Kidney (tissue), 14 donors: ENCODE data around the gene SNX1. TPM values are rescaled to one million over a fixed set of nuclear protein-coding genes. Genes with fewer than 3 reads are reported as not detected.
"Not testable (repeated sequence)": the region's sequence is repeated elsewhere in the genome, so short reads cannot be mapped to it uniquely, and the experiment has no call there.

Experiments
- DNase-seq, 5 donors: peaks; one replicate each; pipeline ENCODE4 v3.0.0-alpha.2; 2013 to 2020
- FAIRE-seq: peaks from 2 replicates; lab custom pipeline; 2012; peaks lifted over from hg19 to GRCh38; lab: Jason Lieb, UNC
- H3K27ac ChIP-seq, 2 donors: one replicate each; pipeline ENCODE4 v1.7.0; 2013; ENCODE audit warnings: low read depth in 2 of 2, low read length in 2 of 2, inconsistent platforms in 1 of 2
- H3K27me3 ChIP-seq: one replicate; pipeline ENCODE4 v1.7.1; 2013; ENCODE audit warnings: low read length, inconsistent platforms; ENCODE audit not compliant: control insufficient read depth, insufficient read depth
- H3K36me3 ChIP-seq, 3 donors: one replicate each; pipeline versions ENCODE4 v1.7.0 to v1.7.1; 2013; ENCODE audit warnings: low read length in 3 of 3, control low read depth in 1 of 3, inconsistent platforms in 1 of 3; ENCODE audit not compliant: insufficient read depth in 3 of 3, control insufficient read depth in 2 of 3
- H3K4me1 ChIP-seq, 3 donors: one replicate each; pipeline versions ENCODE4 v1.7.0 to v1.7.1; 2013; ENCODE audit warnings: low read length in 3 of 3, inconsistent platforms in 1 of 3, low read depth in 1 of 3; ENCODE audit not compliant: control insufficient read depth in 2 of 3, insufficient read depth in 2 of 3
- H3K4me3 ChIP-seq, 3 donors: one replicate each; pipeline versions ENCODE4 v1.7.0 to v1.8.1; 2013; ENCODE audit warnings: low read length in 3 of 3, control low read depth in 1 of 3, inconsistent platforms in 1 of 3
- H3K9ac ChIP-seq, 3 donors: one replicate each; pipeline versions ENCODE4 v1.7.0 to v1.7.1; 2013; ENCODE audit warnings: low read length in 3 of 3, control low read depth in 1 of 3, inconsistent platforms in 1 of 3
- H3K9me3 ChIP-seq, 3 donors: one replicate each; pipeline versions ENCODE4 v1.7.0 to v1.7.1; 2013; ENCODE audit warnings: low read length in 3 of 3, control low read depth in 1 of 3, inconsistent platforms in 1 of 3; ENCODE audit not compliant: control insufficient read depth in 2 of 3, insufficient read depth in 1 of 3
- intact Hi-C: fragments of 100-400 bp; cut with DNase I; formaldehyde crosslinking; loops from one replicate; pipeline ENCODE4 v1.11.1; 2022
- polyA plus RNA-seq: library from polyadenylated mRNA; stranded (reverse); fragments of 350-450 nt; fragmentation: Illumina TruSeq; extraction: RNeasy Lipid Tissue Mini Kit (QIAGEN cat#74804); gene quantifications from one replicate; pipeline ENCODE4 v1.2.3, GENCODE V29; 2014; ENCODE audit warnings: low read depth, low replicate concordance; ENCODE audit not compliant: insufficient read depth
- total RNA-seq: library from RNA; stranded (reverse); fragmentation: NEBNext Ultra II Directional; extraction: Animal tissue kit (Norgen Biotek cat#: 25700); gene quantifications from one replicate; pipeline ENCODE4 v1.2.1, GENCODE V29; 2021
- TF ChIP-seq, protein P1 (sequence below): IDR thresholded peaks from 3 replicates; pipeline ENCODE4 v1.5.1; 2012; ENCODE audit warnings: mild to moderate bottlenecking, moderate library complexity, borderline replicate concordance; ENCODE audit not compliant: insufficient read depth; ENCODE audit errors: extremely low read depth
- donor health status: control.
- donor health status: control.
- donor health status: control.
- donor health status: control.
- donor health status: control.
- donor health status: DM: yes; HTN: yes; CAD: no.
- donor health status: Normal renal cell carcinoma (clear cell type).

The SNX1 gene
- total and polyA plus RNA-seq, 2 donors from 2014 or later = 81.2 to 148 TPM

DNA sequence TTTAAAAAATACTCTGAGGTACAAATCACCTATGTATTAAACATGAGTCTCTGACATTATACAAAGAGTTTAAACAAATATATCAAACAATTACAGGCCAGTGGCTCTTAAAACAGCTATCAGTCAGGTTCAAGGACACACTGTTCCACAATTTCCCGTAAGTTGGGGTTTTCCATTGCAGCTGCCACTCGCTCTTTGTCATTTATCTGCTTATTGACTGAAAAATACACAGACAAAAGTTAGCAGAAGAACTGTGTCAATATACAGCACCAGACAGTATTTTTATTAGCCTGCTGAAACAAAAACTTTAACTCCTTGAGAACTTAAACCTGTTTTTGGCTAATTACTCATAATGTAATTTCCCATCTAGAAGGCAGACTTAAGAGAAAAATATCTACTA lies 23.0 kb upstream of the SNX1 start:
- peaks cover 0 to 3% (median 0%) of the 10 kb centered on the region in 3 donors for H3K36me3 ChIP-seq
- no peak overlapping the region for H3K27ac ChIP-seq
- TF ChIP-seq, protein P1, sequence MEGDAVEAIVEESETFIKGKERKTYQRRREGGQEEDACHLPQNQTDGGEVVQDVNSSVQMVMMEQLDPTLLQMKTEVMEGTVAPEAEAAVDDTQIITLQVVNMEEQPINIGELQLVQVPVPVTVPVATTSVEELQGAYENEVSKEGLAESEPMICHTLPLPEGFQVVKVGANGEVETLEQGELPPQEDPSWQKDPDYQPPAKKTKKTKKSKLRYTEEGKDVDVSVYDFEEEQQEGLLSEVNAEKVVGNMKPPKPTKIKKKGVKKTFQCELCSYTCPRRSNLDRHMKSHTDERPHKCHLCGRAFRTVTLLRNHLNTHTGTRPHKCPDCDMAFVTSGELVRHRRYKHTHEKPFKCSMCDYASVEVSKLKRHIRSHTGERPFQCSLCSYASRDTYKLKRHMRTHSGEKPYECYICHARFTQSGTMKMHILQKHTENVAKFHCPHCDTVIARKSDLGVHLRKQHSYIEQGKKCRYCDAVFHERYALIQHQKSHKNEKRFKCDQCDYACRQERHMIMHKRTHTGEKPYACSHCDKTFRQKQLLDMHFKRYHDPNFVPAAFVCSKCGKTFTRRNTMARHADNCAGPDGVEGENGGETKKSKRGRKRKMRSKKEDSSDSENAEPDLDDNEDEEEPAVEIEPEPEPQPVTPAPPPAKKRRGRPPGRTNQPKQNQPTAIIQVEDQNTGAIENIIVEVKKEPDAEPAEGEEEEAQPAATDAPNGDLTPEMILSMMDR = no peak
- intact Hi-C loops = no loop called here
- no peaks in the 10 kb centered on the region for H3K9me3 ChIP-seq
- FAIRE-seq = no peak
- no peak overlapping the region for H3K9ac ChIP-seq
- no peaks in the 10 kb centered on the region for H3K27me3 ChIP-seq
- no peak for DNase-seq
- H3K4me1 ChIP-seq = peaks cover 0 to 25% (median 5%) of the 10 kb centered on the region in 3 donors
- H3K4me3 ChIP-seq = no peak overlapping the region

DNA sequence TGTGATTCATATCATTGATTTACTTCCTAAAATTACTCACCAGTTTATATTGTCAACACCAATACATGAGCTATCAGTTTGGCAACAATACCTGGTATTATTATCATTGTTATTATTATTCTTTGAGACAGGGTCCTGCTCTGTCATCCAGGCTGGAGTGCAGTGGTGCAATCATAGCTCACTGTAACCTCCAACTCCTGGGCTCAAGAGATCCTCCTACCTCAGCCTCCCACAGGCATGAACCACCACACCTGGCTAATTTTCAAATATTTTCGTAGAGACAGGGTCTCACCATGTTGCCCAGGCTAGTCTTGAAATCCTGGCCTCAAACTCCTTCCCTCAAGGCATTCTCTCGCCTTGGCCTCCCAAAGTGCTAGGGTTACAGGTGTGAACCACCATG lies 22.3 kb upstream of the SNX1 start:
- H3K36me3 ChIP-seq, H3K27ac ChIP-seq, H3K27me3 ChIP-seq, H3K9me3 ChIP-seq, DNase-seq, FAIRE-seq, H3K4me3 ChIP-seq, H3K9ac ChIP-seq, intact Hi-C loops: not testable (repeated sequence)
- peaks cover 0 to 25% (median 5%) of the 10 kb centered on the region in 3 donors for H3K4me1 ChIP-seq

DNA sequence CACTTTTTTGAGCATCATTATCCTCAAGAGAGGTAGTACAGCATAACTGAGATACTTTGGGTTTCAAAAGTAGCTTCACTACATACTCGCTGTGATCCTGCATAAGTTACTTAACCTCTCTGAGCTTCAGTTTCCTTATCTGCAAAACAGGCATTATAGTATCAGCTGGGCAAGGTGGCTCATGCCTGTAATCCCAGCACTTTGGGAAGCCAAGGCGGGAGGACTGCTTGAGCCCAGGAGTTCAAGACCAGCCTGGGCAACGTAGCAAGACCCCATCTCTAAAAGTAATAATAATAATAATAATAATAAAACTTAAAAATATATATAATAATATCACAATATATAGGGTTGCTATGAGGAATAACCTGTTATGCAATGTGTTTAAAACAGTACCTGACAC lies 13.0 kb upstream of the SNX1 start:
- H3K4me3 ChIP-seq = no peak overlapping the region
- H3K9me3 ChIP-seq = no peaks in the 10 kb centered on the region
- DNase-seq = no peak
- no peaks in the 10 kb centered on the region for H3K27me3 ChIP-seq
- no peaks in the 10 kb centered on the region for H3K4me1 ChIP-seq
- no peak overlapping the region for H3K27ac ChIP-seq
- H3K9ac ChIP-seq = no peak overlapping the region
- H3K36me3 ChIP-seq = peaks cover 2 to 3% (median 2%) of the 10 kb centered on the region in 3 donors
- TF ChIP-seq, protein P1 = no peak
- no peak for FAIRE-seq
- intact Hi-C loops = no loop called here

DNA sequence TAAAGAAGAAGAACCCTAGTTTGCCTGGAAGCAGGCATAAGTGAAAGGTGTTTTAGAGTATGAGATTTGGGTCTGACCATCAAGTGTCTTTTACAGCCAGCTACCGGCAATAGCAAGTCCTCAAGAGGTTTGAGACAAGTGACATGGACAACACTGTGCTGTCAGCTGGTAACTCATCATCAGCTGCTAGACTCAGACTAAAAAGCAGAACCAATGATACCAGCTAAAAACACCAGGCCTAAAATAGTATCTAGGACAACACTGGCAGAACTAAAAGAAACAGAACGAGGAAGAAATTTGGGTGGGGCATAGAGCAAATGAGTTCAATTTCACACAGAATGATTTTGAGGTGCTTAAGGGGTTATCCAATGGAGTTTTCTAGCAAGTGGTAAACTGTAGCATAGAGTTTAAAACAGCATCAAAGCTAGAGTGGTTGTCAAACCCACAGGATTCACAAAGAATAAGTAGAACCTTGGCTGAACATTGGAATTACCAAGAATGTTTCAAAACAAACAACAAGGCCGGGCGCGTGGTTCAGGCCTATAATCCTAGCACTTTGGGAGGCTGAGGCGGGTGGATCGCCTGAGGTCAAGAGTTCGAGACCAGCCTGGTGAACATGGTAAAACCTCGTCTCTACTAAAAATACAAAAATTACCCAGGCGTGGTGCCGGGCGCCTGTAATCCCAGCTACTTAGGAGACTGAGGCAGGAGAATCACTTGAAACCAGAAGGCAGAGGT lies 6.1 kb upstream of the SNX1 start:
- Histone ChIP-seq H3K36me3 (peaks cover 0 to 7% (median 4%) of the 10 kb centered on the region in 3 donors), H3K9ac (no peak overlapping the region)

More for the DNA sequence above, 6.1 kb upstream of the SNX1 start:
- no peaks in the 10 kb centered on the region for H3K27me3 ChIP-seq
- DNase-seq (no peak), FAIRE-seq (no peak)
- no peaks in the 10 kb centered on the region for H3K9me3 ChIP-seq
- intact Hi-C loops = no loop called here
- peaks cover 0 to 17% (median 5%) of the 10 kb centered on the region in 3 donors for H3K4me1 ChIP-seq
- no peak overlapping the region for H3K27ac ChIP-seq
- TF ChIP-seq, protein P1 = no peak
- H3K4me3 ChIP-seq = no peak overlapping the region
